DOHH2 (cell line): Measurements from ENCODE around the gene IZUMO3.

Experiments used
- H3F3A ChIP-seq: fragments of 200-600 bp; sonication (generic), shearing (Covaris generic); 2 replicates; pipeline ENCODE4 v1.6.0; 2016; ENCODE audit warnings: antibody characterized with exemption, mild to moderate bottlenecking; ENCODE audit not compliant: control insufficient read depth, insufficient read depth
- H3K27ac ChIP-seq: fragments of 200-600 bp; sonication (generic); 2 replicates; pipeline ENCODE4 v1.5.1; 2014; ENCODE audit warnings: low read depth, mild to moderate bottlenecking, low read length, moderate library complexity
- H3K27me3 ChIP-seq: fragments of 200-600 bp; sonication (generic); 2 replicates; pipeline ENCODE4 v1.6.1; 2014; ENCODE audit warnings: mild to moderate bottlenecking, low read length, mixed read lengths; ENCODE audit not compliant: control insufficient read depth
- H3K36me3 ChIP-seq: fragments of 200-600 bp; sonication (generic); 2 replicates; pipeline ENCODE4 v1.6.1; 2014; ENCODE audit warnings: mild to moderate bottlenecking, low read length, moderate library complexity, mixed read lengths; ENCODE audit not compliant: control insufficient read depth
- H3K4me1 ChIP-seq: fragments of 200-600 bp; sonication (generic); 2 replicates; pipeline ENCODE4 v1.6.1; 2014; ENCODE audit warnings: mild to moderate bottlenecking, low read length, mixed read lengths; ENCODE audit not compliant: control insufficient read depth
- H3K4me2 ChIP-seq: fragments of 200-600 bp; sonication (generic); 2 replicates; pipeline ENCODE4 v1.6.0; 2014; ENCODE audit warnings: mild to moderate bottlenecking, low read length, moderate library complexity
- H3K4me3 ChIP-seq: fragments of 200-600 bp; sonication (generic); 2 replicates; pipeline ENCODE4 v1.5.1; 2014; ENCODE audit warnings: mild to moderate bottlenecking, low read length, mixed read lengths
- H3K79me2 ChIP-seq: fragments of 200-600 bp; sonication (generic); 2 replicates; pipeline ENCODE4 v1.6.1; 2014; ENCODE audit warnings: mild to moderate bottlenecking, low read length, mixed read lengths; ENCODE audit not compliant: control insufficient read depth
- H3K9me2 ChIP-seq: fragments of 200-600 bp; sonication (generic); replicated peaks from 2 replicates; pipeline ENCODE4 v1.6.1; 2014; ENCODE audit warnings: mild to moderate bottlenecking, low read length, mixed read lengths; ENCODE audit not compliant: control insufficient read depth
- H3K9me3 ChIP-seq: fragments of 200-600 bp; sonication (generic); 2 replicates; pipeline ENCODE4 v1.6.1; 2014; ENCODE audit warnings: antibody characterized with exemption, low read length, mixed read lengths; ENCODE audit not compliant: control insufficient read depth, insufficient read depth
- H4K20me1 ChIP-seq: fragments of 200-600 bp; sonication (generic); 2 replicates; pipeline ENCODE4 v1.6.0; 2014; ENCODE audit warnings: low read depth, mild to moderate bottlenecking, antibody characterized with exemption, low read length, moderate library complexity; ENCODE audit not compliant: control insufficient read depth, insufficient read depth
- EZH2phosphoT487 ChIP-seq: fragments of 200-600 bp; sonication (generic); IDR thresholded peaks from 2 replicates; pipeline ENCODE4 v1.6.1; 2017; ENCODE audit warnings: borderline replicate concordance, mild to moderate bottlenecking, antibody characterized with exemption, low read length, moderate library complexity, mixed read lengths
- TF ChIP-seq, protein P1 (sequence below): fragments of 200-600 bp; sonication (generic); IDR thresholded peaks from one replicate; pipeline ENCODE4 v1.5.1; 2014; ENCODE audit warnings: antibody characterized with exemption, mild to moderate bottlenecking, low read depth, low read length; ENCODE audit not compliant: poor library complexity, severe bottlenecking

The IZUMO3 gene

DNA sequence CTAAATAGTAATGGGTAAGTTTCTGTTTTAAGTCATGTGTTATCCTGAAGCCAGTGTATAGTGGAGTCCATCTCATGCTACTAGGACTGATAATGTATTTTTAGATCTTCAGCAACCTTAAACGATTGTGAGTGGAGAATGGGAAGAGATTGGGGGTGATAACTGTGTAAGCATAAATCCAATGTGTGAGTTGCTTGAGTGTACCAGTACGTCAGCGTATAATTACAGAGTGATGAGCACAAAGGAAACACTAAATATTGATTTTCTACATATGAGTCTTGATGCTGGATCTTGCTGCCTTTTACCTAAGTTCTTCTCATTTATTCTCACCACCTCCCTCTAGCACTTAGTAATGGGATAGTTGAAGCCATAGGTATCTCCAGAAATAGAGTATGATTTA is 16.3 kb upstream of the IZUMO3 start:
- Histone ChIP-seq H3K79me2 (no peaks in the 10 kb centered on the region), H3K4me1 (no peaks in the 10 kb centered on the region), H3K27me3 (no peaks in the 10 kb centered on the region), H3K4me3 (no peak overlapping the region), H3K36me3 (no peaks in the 10 kb centered on the region), H3K9me3 (no peaks in the 10 kb centered on the region), H4K20me1 (no peaks in the 10 kb centered on the region), H3K4me2 (no peak overlapping the region), H3K9me2 (no peaks in the 10 kb centered on the region), H3K27ac (no peak overlapping the region), H3F3A (no peaks in the 10 kb centered on the region)
- no peak for TF ChIP-seq EZH2phosphoT487
- TF ChIP-seq, protein P1, sequence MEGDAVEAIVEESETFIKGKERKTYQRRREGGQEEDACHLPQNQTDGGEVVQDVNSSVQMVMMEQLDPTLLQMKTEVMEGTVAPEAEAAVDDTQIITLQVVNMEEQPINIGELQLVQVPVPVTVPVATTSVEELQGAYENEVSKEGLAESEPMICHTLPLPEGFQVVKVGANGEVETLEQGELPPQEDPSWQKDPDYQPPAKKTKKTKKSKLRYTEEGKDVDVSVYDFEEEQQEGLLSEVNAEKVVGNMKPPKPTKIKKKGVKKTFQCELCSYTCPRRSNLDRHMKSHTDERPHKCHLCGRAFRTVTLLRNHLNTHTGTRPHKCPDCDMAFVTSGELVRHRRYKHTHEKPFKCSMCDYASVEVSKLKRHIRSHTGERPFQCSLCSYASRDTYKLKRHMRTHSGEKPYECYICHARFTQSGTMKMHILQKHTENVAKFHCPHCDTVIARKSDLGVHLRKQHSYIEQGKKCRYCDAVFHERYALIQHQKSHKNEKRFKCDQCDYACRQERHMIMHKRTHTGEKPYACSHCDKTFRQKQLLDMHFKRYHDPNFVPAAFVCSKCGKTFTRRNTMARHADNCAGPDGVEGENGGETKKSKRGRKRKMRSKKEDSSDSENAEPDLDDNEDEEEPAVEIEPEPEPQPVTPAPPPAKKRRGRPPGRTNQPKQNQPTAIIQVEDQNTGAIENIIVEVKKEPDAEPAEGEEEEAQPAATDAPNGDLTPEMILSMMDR = no peak

DNA sequence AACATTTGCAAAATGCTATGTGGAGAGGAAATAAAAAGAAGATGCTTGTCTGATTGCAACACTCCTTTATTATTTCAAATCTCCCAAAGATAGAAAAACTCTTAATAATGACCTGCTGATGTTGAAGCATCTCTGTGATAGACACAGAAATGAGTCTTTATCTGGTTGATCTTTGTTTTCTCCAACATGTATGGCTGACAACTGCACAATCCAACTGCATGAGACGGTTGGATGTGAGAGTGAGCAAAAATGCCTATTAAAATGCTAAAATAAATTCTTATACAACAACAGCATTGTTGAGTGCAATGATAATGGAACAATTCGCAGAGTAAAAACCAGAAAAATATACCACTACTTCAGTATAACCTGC is 7.5 kb upstream of the IZUMO3 start:
- Histone ChIP-seq H3K36me3 (no peaks in the 10 kb centered on the region), H3K4me2 (no peak overlapping the region), H3K27me3 (no peaks in the 10 kb centered on the region), H3K27ac (no peak overlapping the region), H4K20me1 (no peaks in the 10 kb centered on the region), H3K4me3 (no peak overlapping the region), H3F3A (no peaks in the 10 kb centered on the region), H3K9me3 (no peaks in the 10 kb centered on the region; the same call in 1 of the 2 replicates), H3K4me1 (no peaks in the 10 kb centered on the region), H3K9me2 (no peaks in the 10 kb centered on the region), H3K79me2 (no peaks in the 10 kb centered on the region)
- TF ChIP-seq EZH2phosphoT487 = no peak
- TF ChIP-seq, protein P1 = no peak

DNA sequence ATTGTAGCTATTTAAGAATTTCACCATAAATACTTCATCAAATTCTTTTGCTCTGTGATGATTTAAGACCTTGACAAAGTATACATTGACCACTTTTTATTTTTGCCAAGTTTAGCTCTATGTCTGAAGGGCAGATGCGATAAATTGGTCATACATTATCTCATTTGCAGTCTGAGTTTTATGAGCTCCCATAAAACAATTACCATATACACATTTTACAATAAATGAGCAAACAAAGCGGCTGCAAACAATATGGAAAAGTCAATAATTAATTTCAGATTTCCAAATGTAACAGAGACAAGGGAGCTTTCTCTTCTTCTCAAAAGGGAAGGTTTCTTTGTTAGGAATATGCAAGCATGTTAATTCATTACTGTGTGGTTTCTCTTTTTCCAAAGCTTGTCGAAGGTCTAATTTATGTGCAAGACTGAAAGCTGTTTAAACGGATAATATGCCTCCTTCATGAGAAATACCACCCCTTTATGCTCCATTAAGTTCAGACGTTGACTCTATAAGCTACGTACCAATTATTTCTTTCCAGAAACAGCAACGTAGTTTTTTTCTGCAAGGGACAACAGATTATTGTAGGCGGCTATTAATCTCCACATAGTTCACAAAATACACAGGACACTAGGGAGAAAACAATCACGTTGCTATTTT is 7.0 kb upstream of the IZUMO3 start:
- H3K27me3 ChIP-seq = no peaks in the 10 kb centered on the region
- TF ChIP-seq, protein P1 = no peak
- TF ChIP-seq EZH2phosphoT487 = no peak
- no peak overlapping the region for H3K4me3 ChIP-seq
- H3K79me2 ChIP-seq = no peaks in the 10 kb centered on the region
- H3K4me2 ChIP-seq = no peak overlapping the region
- H3F3A ChIP-seq = no peaks in the 10 kb centered on the region
- no peaks in the 10 kb centered on the region; the same call in 1 of the 2 replicates for H3K9me3 ChIP-seq
- H3K9me2 ChIP-seq = no peaks in the 10 kb centered on the region
- H3K27ac ChIP-seq = no peak overlapping the region
- H3K4me1 ChIP-seq = no peaks in the 10 kb centered on the region
- H4K20me1 ChIP-seq = no peaks in the 10 kb centered on the region
- H3K36me3 ChIP-seq = no peaks in the 10 kb centered on the region
